Measurements from ENCODE around the gene ISG15.

GRCh38 chr1:1024771-1025699, 11.7 kb downstream of the ISG15 start:
- no peak for TF ChIP-seq EP300 (IDR thresholded peaks at IDR 0.05; ENCODE audit: low read depth)
- TF ChIP-seq POLR2A (IDR thresholded peaks at IDR 0.05): no peak
